ENCODE data around the gene VAV2. TPM values are rescaled to one million over a fixed set of nuclear protein-coding genes. Genes with fewer than 3 reads are reported as not detected.

VAV2 gene
- total and polyA plus RNA-seq, 4 donors, result 4.9 to 26.4 (median 17.0) TPM

DNA sequence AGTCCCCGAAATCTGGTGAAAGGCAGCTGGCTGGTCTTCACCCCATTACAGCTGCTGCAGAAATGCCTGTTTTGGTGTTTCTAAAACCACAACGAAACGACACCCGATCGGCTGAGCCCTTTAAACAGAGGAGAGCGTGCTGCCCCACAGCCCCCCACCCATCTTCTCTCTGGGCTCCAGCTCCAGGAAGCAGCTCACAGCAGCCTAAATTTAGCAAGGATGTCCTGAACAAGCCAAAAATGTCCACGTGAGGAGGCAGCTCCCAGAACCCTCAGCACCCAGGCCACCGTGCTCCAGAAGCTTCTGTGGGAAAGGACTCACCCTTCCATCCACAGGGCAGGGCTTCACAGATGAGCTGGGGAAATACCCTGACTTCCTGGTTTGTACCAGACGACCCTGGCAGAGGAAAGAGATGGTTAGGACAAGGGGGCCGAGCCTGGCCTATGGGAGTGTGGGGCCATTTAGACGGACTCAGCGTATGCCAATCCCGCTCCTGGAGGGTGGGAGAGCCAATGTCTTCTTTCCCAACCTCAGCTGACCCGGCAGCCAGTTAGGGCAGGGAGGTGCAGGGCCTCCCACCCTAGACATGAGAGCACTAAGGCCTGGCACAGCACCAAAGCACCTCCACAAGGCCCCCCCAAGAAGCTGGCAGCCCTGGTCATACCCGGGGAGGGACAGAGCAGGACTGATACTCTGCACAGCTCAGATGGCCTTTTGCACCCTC is 214.9 kb downstream of the VAV2 start:
- no peak overlapping the region for H3K9ac ChIP-seq (ENCODE audit: low read depth in 1 of 2, low read length in 2 of 2)
- no peaks in the 10 kb centered on the region for H3K9me3 ChIP-seq (ENCODE audit: control insufficient read depth in 4 of 4, low read length in 3 of 4)
- peaks cover 19 to 72% (median 26%) of the 10 kb centered on the region in 4 donors for H3K36me3 ChIP-seq (ENCODE audit: control insufficient read depth in 4 of 4, insufficient read depth in 3 of 4, low read depth in 1 of 4, low read length in 3 of 4)
- no peaks in the 10 kb centered on the region for H3K27me3 ChIP-seq (ENCODE audit: control insufficient read depth in 4 of 4, insufficient read depth in 4 of 4, low read length in 3 of 4)
- 86% methylated on average over 15 of the region's 15 CpGs for WGBS
- no peak for DNase-seq (ENCODE audit: low spot score)
- TF ChIP-seq JUND (IDR thresholded peaks at IDR 0.05) (no peak), TAF1 (conservative IDR thresholded peaks at IDR 0.05) (no peak), SP1 (IDR thresholded peaks at IDR 0.05) (no peak), HNF4A (conservative IDR thresholded peaks at IDR 0.05) (no peak), NR2F2 (IDR thresholded peaks at IDR 0.05) (no peak), EGR1 (IDR thresholded peaks at IDR 0.05; ENCODE audit: low read depth in 2 of 2) (no peak), FOXA2 (IDR thresholded peaks at IDR 0.05) (no peak), HNF4G (IDR thresholded peaks at IDR 0.05) (no peak), FOXA1 (IDR thresholded peaks at IDR 0.05) (no peak), RXRA (IDR thresholded peaks at IDR 0.05) (no peak), YY1 (IDR thresholded peaks at IDR 0.05) (no peak), GABPA (IDR thresholded peaks at IDR 0.05 in 1 of 2, conservative IDR thresholded peaks at IDR 0.05 in 1 of 2) (no peak), RAD21 (IDR thresholded peaks at IDR 0.05) (no peak)
- TF ChIP-seq, protein P1, sequence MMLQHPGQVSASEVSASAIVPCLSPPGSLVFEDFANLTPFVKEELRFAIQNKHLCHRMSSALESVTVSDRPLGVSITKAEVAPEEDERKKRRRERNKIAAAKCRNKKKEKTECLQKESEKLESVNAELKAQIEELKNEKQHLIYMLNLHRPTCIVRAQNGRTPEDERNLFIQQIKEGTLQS (IDR thresholded peaks at IDR 0.05), result no peak
- TF ChIP-seq, protein P2, sequence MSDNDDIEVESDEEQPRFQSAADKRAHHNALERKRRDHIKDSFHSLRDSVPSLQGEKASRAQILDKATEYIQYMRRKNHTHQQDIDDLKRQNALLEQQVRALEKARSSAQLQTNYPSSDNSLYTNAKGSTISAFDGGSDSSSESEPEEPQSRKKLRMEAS (IDR thresholded peaks at IDR 0.05), result no peak
- TF ChIP-seq, protein P3, sequence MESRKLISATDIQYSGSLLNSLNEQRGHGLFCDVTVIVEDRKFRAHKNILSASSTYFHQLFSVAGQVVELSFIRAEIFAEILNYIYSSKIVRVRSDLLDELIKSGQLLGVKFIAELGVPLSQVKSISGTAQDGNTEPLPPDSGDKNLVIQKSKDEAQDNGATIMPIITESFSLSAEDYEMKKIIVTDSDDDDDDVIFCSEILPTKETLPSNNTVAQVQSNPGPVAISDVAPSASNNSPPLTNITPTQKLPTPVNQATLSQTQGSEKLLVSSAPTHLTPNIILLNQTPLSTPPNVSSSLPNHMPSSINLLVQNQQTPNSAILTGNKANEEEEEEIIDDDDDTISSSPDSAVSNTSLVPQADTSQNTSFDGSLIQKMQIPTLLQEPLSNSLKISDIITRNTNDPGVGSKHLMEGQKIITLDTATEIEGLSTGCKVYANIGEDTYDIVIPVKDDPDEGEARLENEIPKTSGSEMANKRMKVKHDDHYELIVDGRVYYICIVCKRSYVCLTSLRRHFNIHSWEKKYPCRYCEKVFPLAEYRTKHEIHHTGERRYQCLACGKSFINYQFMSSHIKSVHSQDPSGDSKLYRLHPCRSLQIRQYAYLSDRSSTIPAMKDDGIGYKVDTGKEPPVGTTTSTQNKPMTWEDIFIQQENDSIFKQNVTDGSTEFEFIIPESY (IDR thresholded peaks at IDR 0.05), result no peak
- TF ChIP-seq, protein P4, sequence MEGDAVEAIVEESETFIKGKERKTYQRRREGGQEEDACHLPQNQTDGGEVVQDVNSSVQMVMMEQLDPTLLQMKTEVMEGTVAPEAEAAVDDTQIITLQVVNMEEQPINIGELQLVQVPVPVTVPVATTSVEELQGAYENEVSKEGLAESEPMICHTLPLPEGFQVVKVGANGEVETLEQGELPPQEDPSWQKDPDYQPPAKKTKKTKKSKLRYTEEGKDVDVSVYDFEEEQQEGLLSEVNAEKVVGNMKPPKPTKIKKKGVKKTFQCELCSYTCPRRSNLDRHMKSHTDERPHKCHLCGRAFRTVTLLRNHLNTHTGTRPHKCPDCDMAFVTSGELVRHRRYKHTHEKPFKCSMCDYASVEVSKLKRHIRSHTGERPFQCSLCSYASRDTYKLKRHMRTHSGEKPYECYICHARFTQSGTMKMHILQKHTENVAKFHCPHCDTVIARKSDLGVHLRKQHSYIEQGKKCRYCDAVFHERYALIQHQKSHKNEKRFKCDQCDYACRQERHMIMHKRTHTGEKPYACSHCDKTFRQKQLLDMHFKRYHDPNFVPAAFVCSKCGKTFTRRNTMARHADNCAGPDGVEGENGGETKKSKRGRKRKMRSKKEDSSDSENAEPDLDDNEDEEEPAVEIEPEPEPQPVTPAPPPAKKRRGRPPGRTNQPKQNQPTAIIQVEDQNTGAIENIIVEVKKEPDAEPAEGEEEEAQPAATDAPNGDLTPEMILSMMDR (IDR thresholded peaks at IDR 0.05; ENCODE audit: low read depth, low read length, missing input control), result no peak
- TF ChIP-seq, protein P5, sequence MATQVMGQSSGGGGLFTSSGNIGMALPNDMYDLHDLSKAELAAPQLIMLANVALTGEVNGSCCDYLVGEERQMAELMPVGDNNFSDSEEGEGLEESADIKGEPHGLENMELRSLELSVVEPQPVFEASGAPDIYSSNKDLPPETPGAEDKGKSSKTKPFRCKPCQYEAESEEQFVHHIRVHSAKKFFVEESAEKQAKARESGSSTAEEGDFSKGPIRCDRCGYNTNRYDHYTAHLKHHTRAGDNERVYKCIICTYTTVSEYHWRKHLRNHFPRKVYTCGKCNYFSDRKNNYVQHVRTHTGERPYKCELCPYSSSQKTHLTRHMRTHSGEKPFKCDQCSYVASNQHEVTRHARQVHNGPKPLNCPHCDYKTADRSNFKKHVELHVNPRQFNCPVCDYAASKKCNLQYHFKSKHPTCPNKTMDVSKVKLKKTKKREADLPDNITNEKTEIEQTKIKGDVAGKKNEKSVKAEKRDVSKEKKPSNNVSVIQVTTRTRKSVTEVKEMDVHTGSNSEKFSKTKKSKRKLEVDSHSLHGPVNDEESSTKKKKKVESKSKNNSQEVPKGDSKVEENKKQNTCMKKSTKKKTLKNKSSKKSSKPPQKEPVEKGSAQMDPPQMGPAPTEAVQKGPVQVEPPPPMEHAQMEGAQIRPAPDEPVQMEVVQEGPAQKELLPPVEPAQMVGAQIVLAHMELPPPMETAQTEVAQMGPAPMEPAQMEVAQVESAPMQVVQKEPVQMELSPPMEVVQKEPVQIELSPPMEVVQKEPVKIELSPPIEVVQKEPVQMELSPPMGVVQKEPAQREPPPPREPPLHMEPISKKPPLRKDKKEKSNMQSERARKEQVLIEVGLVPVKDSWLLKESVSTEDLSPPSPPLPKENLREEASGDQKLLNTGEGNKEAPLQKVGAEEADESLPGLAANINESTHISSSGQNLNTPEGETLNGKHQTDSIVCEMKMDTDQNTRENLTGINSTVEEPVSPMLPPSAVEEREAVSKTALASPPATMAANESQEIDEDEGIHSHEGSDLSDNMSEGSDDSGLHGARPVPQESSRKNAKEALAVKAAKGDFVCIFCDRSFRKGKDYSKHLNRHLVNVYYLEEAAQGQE (IDR thresholded peaks at IDR 0.05), result no peak
- H3K4me1 ChIP-seq (ENCODE audit: control insufficient read depth in 4 of 4, insufficient read depth in 4 of 4, low read length in 3 of 4), result no peaks in the 10 kb centered on the region
- H3K27ac ChIP-seq (ENCODE audit: low read depth in 1 of 2, low read length in 2 of 2), result no peak overlapping the region
- no peak overlapping the region for H3K4me3 ChIP-seq (ENCODE audit: low read depth in 1 of 3, low read length in 3 of 3)
